Activated naive CD4-positive, alpha-beta T cell (primary cell): Measurements from ENCODE around the gene MASTL.
A peak's percentile ranks its signal among the peaks of the same experiment; 100 is the strongest.

Source experiments
- DNase-seq, 4 experiments: peaks; one replicate each; lab custom pipeline; 2025; lab: John Stamatoyannopoulos, UW

Gene MASTL

GRCh38 chr10:27155066-27155754 is at the start of gene MASTL:
Gene MASTL, plus strand, starts transcription at chr10:27155352. Its CDS starts 75 bp downstream, at chr10:27155427.
- DNase-seq, result peak; percentile 84 to 93 (median 88)

GRCh38 chr10:27108165-27108564 is 47.0 kb upstream of the MASTL start:
- DNase-seq, result no peak

- no peak for DNase-seq
These were observed 20.8 kb upstream of the MASTL start for GRCh38 chr10:27134371-27134770.

- DNase-seq, result no peak
These were observed 16.9 kb upstream of the MASTL start for GRCh38 chr10:27138277-27138676.

- DNase-seq, result no peak
These were observed 11.5 kb upstream of the MASTL start for GRCh38 chr10:27143686-27144085.

GRCh38 chr10:27145937-27146336 is 9.2 kb upstream of the MASTL start:
- DNase-seq, result no peak

- no peak for DNase-seq
These were observed 7.5 kb upstream of the MASTL start for GRCh38 chr10:27147701-27148100.

GRCh38 chr10:27150261-27150660 is 4.9 kb upstream of the MASTL start:
- no peak for DNase-seq

- no peak for DNase-seq
These were observed 2.5 kb upstream of the MASTL start for GRCh38 chr10:27152687-27153086.

- no peak for DNase-seq
These were observed 1.8 kb upstream of the MASTL start for GRCh38 chr10:27153329-27153728.

- DNase-seq, result no peak
These were observed 1.3 kb upstream of the MASTL start for GRCh38 chr10:27153845-27154193.

- DNase-seq, result peak in 1 of 4 experiments; percentile 1
These were observed 1.4 kb downstream of the MASTL start for GRCh38 chr10:27156566-27156965.

GRCh38 chr10:27157150-27157549 is 2.0 kb downstream of the MASTL start:
- DNase-seq, result no peak

- DNase-seq, result no peak
These were observed 3.3 kb downstream of the MASTL start for GRCh38 chr10:27158421-27158820.

- DNase-seq, result no peak
These were observed 14.7 kb downstream of the MASTL start for GRCh38 chr10:27169849-27170248.

- no peak for DNase-seq
These were observed 33.1 kb downstream of the MASTL start for GRCh38 chr10:27188259-27188658.

- DNase-seq, result no peak
These were observed 33.7 kb downstream of the MASTL start for GRCh38 chr10:27188897-27189296.

GRCh38 chr10:27190508-27190907 is 35.4 kb downstream of the MASTL start:
- DNase-seq, result no peak

- no peak for DNase-seq
These were observed 37.1 kb downstream of the MASTL start for GRCh38 chr10:27192284-27192683.

- DNase-seq, result no peak
These were observed 42.9 kb downstream of the MASTL start for GRCh38 chr10:27197980-27198620.

- DNase-seq, result no peak
These were observed 48.7 kb downstream of the MASTL start for GRCh38 chr10:27203806-27204205.

GRCh38 chr10:27207350-27207749 is 52.2 kb downstream of the MASTL start:
- DNase-seq, result no peak

- DNase-seq, result peak in 2 of 4 experiments; percentile 22 to 24
These were observed 68.8 kb downstream of the MASTL start for GRCh38 chr10:27223964-27224363.
